Epithelial cell of umbilical artery (primary cell): ENCODE measurements around the gene CDC27. TPM values are rescaled to one million over a fixed set of nuclear protein-coding genes. Genes with fewer than 3 reads are reported as not detected.

Source experiments
- total RNA-seq: library from RNA; depleted of rRNA; stranded (reverse); fragments of >200 nt; gene quantifications from 2 replicates; pipeline ENCODE4 v1.2.3, GENCODE V29; 2014

Gene CDC27, protein sequence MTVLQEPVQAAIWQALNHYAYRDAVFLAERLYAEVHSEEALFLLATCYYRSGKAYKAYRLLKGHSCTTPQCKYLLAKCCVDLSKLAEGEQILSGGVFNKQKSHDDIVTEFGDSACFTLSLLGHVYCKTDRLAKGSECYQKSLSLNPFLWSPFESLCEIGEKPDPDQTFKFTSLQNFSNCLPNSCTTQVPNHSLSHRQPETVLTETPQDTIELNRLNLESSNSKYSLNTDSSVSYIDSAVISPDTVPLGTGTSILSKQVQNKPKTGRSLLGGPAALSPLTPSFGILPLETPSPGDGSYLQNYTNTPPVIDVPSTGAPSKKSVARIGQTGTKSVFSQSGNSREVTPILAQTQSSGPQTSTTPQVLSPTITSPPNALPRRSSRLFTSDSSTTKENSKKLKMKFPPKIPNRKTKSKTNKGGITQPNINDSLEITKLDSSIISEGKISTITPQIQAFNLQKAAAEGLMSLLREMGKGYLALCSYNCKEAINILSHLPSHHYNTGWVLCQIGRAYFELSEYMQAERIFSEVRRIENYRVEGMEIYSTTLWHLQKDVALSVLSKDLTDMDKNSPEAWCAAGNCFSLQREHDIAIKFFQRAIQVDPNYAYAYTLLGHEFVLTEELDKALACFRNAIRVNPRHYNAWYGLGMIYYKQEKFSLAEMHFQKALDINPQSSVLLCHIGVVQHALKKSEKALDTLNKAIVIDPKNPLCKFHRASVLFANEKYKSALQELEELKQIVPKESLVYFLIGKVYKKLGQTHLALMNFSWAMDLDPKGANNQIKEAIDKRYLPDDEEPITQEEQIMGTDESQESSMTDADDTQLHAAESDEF
- total RNA-seq: 115 and 128 TPM in 2 replicates

GRCh38 chr17:47188876-47189731, at the start of gene CDC27:
Gene CDC27 (minus strand): TSS chr17:47189295. CDS start chr17:47189172, 123 bp downstream.

GRCh38 chr17:47208744-47209488, 19.8 kb upstream of the CDC27 start, which contains the start of gene MYL4:
Gene MYL4 (plus strand): TSS chr17:47209348. CDS start chr17:47209423, 75 bp downstream.

Other genes starting within 250 kb of the CDC27 start
- not detected in 2 replicates for gene RPRML, start 210.0 kb downstream of the CDC27 start, total RNA-seq
- 0.97 TPM in 1 of 2 replicates, not detected in the other for gene MYL4, start 20.1 kb upstream of the CDC27 start, total RNA-seq
- gene ITGB3, start 64.5 kb upstream of the CDC27 start, total RNA-seq: 33.7 and 68.9 TPM in 2 replicates
- gene EFCAB13, start 134.7 kb upstream of the CDC27 start, total RNA-seq: 6.5 and 6.7 TPM in 2 replicates